Body of pancreas (tissue), 4 donors: ENCODE results near the gene IFNL1.

Experiments
- CTCF ChIP-seq, 7 experiments: fragments of 450-650 bp in 4 of 7; fragments of 200-600 bp in 3 of 7; sonication (generic) in 3 of 7; IDR thresholded peaks; one replicate each; pipeline ENCODE4 v1.5.1; 2016 to 2019; ENCODE audit warnings: antibody characterized with exemption in 7 of 7
- POLR2A ChIP-seq, 3 donors: fragments of 450-650 bp; IDR thresholded peaks; one replicate each; pipeline ENCODE4 v1.6.1; 2016; ENCODE audit warnings: antibody characterized with exemption in 3 of 3, mild to moderate bottlenecking in 2 of 3

- TF ChIP-seq CTCF (IDR thresholded peaks at IDR 0.05): no peak
- no peak for TF ChIP-seq POLR2A (IDR thresholded peaks at IDR 0.05)
These were observed 43.7 kb upstream of the IFNL1 start for GRCh38 chr19:39252458-39252857.
